Fibroblast of lung (primary cell): ENCODE results near the gene LSM3. TPM values are rescaled to one million over a fixed set of nuclear protein-coding genes. Genes with fewer than 3 reads are reported as not detected.

ENCODE experiments used
- DNase-seq, 2 donors: peaks; one replicate each; pipeline versions ENCODE4 v3.0.0 to v3.0.0-alpha.2; 2010; ENCODE audit warnings: low read depth in 2 of 2
- H2AFZ ChIP-seq: 2 replicates; pipeline ENCODE4 v1.5.1; 2012; ENCODE audit warnings: low read length, control low read depth, inconsistent platforms
- H3K27ac ChIP-seq: 2 replicates; pipeline ENCODE4 v1.5.1; 2011; ENCODE audit warnings: low read length, control low read depth; ENCODE audit not compliant: insufficient read depth
- H3K27me3 ChIP-seq: 2 replicates; pipeline ENCODE4 v1.5.1; 2011; ENCODE audit warnings: mild to moderate bottlenecking, low read length; ENCODE audit not compliant: control insufficient read depth, insufficient read depth
- H3K36me3 ChIP-seq: 2 replicates; pipeline ENCODE4 v1.5.1; 2011; ENCODE audit warnings: low read length; ENCODE audit not compliant: control insufficient read depth, insufficient read depth
- H3K4me1 ChIP-seq: 2 replicates; pipeline ENCODE4 v1.5.1; 2011; ENCODE audit warnings: low read length; ENCODE audit not compliant: control insufficient read depth, insufficient read depth; ENCODE audit errors: extremely low read depth
- H3K4me2 ChIP-seq: 2 replicates; pipeline ENCODE4 v1.5.1; 2011; ENCODE audit warnings: low read length, control low read depth; ENCODE audit not compliant: insufficient read depth; ENCODE audit errors: extremely low read depth
- H3K4me3 ChIP-seq, 4 experiments: fragments of 200-600 bp in 1 of 4; sonication (generic) in 1 of 4; replicated peaks in 1 of 4; 2 replicates each; pipeline ENCODE4 v1.5.1; 2011 to 2016; ENCODE audit warnings: low read length in 4 of 4, low read depth in 3 of 4, mild to moderate bottlenecking in 3 of 4, control low read depth in 2 of 4, inconsistent platforms in 1 of 4, mixed read lengths in 1 of 4; ENCODE audit not compliant: insufficient read depth in 1 of 4; ENCODE audit errors: control extremely low read depth in 1 of 4
- H3K79me2 ChIP-seq: 2 replicates; pipeline ENCODE4 v1.5.1; 2012; ENCODE audit warnings: mild to moderate bottlenecking, low read length, inconsistent platforms; ENCODE audit not compliant: control insufficient read depth, insufficient read depth
- H3K9ac ChIP-seq: 2 replicates; pipeline ENCODE4 v1.5.1; 2011; ENCODE audit warnings: mild to moderate bottlenecking, low read length, control low read depth; ENCODE audit not compliant: insufficient read depth
- H3K9me3 ChIP-seq: 2 replicates; pipeline ENCODE4 v1.5.1; 2012; ENCODE audit warnings: low read depth, low read length; ENCODE audit not compliant: control insufficient read depth, insufficient read depth
- H4K20me1 ChIP-seq: 2 replicates; pipeline ENCODE4 v1.5.1; 2011; ENCODE audit warnings: low read length; ENCODE audit not compliant: control insufficient read depth, insufficient read depth; ENCODE audit errors: extremely low read depth
- CTCF ChIP-seq, 2 donors: IDR thresholded peaks in 1 of 2; conservative IDR thresholded peaks in 1 of 2; 1 replicate in 1 of 2; 2 replicates in 1 of 2; pipeline ENCODE4 v1.5.1; 2011 to 2012; ENCODE audit warnings: low read length in 2 of 2, control low read depth in 1 of 2, inconsistent platforms in 1 of 2, low read depth in 1 of 2, mild to moderate bottlenecking in 1 of 2
- EZH2 ChIP-seq: IDR thresholded peaks from 2 replicates; pipeline ENCODE4 v1.5.1; 2012; ENCODE audit warnings: low read length, control low read depth, mild to moderate bottlenecking; ENCODE audit errors: missing control alignments
- polyA plus RNA-seq, 2 donors: library from polyadenylated mRNA; depleted of rRNA in 1 of 2; stranded (reverse) in 1 of 2; unstranded in 1 of 2; fragments of >200 nt; gene quantifications; 2 replicates each; pipeline ENCODE4 v1.2.1, GENCODE V29; 2011 to 2012; ENCODE audit warnings: missing spikeins in 1 of 2
- total RNA-seq: library from RNA; depleted of rRNA; stranded (reverse); fragments of >200 nt; gene quantifications from 2 replicates; pipeline ENCODE4 v1.2.1, GENCODE V29; 2014

Gene LSM3
- total and polyA plus RNA-seq, 2 donors (not counting 1 experiment from before 2014, with no cell fraction given): 5.1 to 14.9 TPM

DNA sequence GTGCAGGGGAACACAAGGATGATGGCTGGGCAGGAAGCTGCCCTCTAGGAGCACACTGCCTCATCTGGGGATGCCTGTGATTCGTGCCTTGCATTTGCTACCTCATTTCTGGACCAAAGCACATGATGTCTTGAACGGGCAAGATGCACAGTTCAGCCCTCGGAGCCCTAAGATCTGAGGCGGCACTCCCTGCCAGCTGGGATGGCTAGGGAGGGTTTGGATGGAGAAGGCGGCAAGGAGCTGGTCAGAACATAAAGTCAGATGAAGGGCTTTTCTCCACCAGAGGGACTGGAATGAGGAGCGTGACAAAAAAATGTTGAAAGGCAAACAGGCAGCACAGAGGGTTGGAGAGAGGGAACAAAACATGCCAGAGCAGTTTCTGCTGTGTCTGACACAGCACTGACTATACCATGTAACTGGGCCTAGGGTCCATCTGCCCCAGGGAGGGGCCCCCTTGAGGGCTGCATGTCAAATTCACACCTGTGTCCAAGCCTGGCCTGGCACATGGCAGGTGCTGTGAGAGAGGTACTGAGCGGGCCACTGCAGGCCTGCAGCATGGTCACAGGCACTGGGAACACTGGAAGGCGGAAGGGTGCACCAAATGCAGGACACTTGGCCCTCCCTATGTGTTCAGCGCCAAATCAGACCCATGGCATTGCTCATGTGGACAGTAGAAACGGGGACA, 32.1 kb upstream of the LSM3 start:
- H3K27me3 ChIP-seq: no peaks in the 10 kb centered on the region
- no peak overlapping the region for H3K4me2 ChIP-seq
- no peak for TF ChIP-seq EZH2
- no peak for TF ChIP-seq CTCF (conservative IDR thresholded peaks at IDR 0.05 in 1 of 2, IDR thresholded peaks at IDR 0.05 in 1 of 2; ENCODE audit: low read depth in 1 of 2, low read length in 2 of 2)
- peaks cover 27% of the 10 kb centered on the region for H3K36me3 ChIP-seq
- H3K9me3 ChIP-seq: no peaks in the 10 kb centered on the region
- H3K9ac ChIP-seq: no peak overlapping the region
- H4K20me1 ChIP-seq: no peaks in the 10 kb centered on the region
- no peak for DNase-seq
- no peak overlapping the region for H2AFZ ChIP-seq
- H3K27ac ChIP-seq: peak overlapping the region; percentile 29
- peaks cover 34% of the 10 kb centered on the region for H3K4me1 ChIP-seq
- H3K4me3 ChIP-seq: no peak overlapping the region
- H3K79me2 ChIP-seq: no peaks in the 10 kb centered on the region

- no peak overlapping the region for H3K4me2 ChIP-seq
- H3K4me1 ChIP-seq: peaks cover 33% of the 10 kb centered on the region
- no peaks in the 10 kb centered on the region for H4K20me1 ChIP-seq
- no peaks in the 10 kb centered on the region for H3K27me3 ChIP-seq
- H3K79me2 ChIP-seq: no peaks in the 10 kb centered on the region
- no peak overlapping the region for H3K27ac ChIP-seq
- H3K36me3 ChIP-seq: peaks cover 24% of the 10 kb centered on the region
- TF ChIP-seq CTCF (conservative IDR thresholded peaks at IDR 0.05 in 1 of 2, IDR thresholded peaks at IDR 0.05 in 1 of 2; ENCODE audit: low read depth in 1 of 2, low read length in 2 of 2) (no peak), EZH2 (no peak)
- no peaks in the 10 kb centered on the region for H3K9me3 ChIP-seq
- H3K9ac ChIP-seq: no peak overlapping the region
- no peak overlapping the region for H2AFZ ChIP-seq
- no peak for DNase-seq
- no peak overlapping the region for H3K4me3 ChIP-seq
Observed at GRCh38 chr3:14147066-14147435, 31.6 kb upstream of the LSM3 start.

DNA sequence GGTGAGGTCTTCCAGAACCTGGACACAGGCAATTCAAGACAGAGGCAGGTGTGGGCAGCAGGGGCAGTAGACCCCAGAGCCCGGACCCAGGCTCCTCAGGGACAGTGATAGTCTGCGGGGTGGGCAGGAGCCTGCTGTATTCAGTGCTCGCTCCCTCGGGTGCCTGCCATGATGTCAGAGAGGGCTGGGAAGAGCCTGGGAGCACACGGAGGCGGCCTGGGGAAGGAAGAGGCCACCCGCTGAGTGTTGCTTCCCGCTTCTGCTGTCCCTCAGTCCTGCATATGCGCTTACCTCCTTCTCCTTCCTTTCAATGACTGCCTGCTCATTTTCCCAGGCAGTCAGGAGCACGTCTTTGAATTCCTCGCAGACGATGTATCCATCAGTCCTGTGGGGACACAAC, 31.0 kb upstream of the LSM3 start:
- TF ChIP-seq CTCF (conservative IDR thresholded peaks at IDR 0.05 in 1 of 2, IDR thresholded peaks at IDR 0.05 in 1 of 2; ENCODE audit: low read depth in 1 of 2, low read length in 2 of 2) (no peak), EZH2 (no peak)
- Histone ChIP-seq H3K9me3 (no peaks in the 10 kb centered on the region), H3K9ac (no peak overlapping the region), H3K4me3 (no peak overlapping the region), H3K4me1 (peaks cover 27% of the 10 kb centered on the region), H3K27me3 (no peaks in the 10 kb centered on the region), H4K20me1 (no peaks in the 10 kb centered on the region), H2AFZ (no peak overlapping the region), H3K4me2 (no peak overlapping the region), H3K27ac (no peak overlapping the region), H3K79me2 (no peaks in the 10 kb centered on the region), H3K36me3 (peaks cover 27% of the 10 kb centered on the region)
- no peak for DNase-seq
